Aorta (tissue), 5 donors: ENCODE results near the gene RHOT2. TPM values are rescaled to one million over a fixed set of nuclear protein-coding genes. Genes with fewer than 3 reads are reported as not detected.
A peak's percentile ranks its signal among the peaks of the same experiment; 100 is the strongest.

Experiments
- ATAC-seq: fragments of 200-7000 bp; cut with Tn5 transposase; one replicate; pipeline ENCODE4 v1.9.1; 2022; ENCODE audit warnings: moderate library complexity; ENCODE audit not compliant: low FRiP score
- DNase-seq, 2 donors: peaks; one replicate each; pipeline ENCODE4 v3.0.0-alpha.2; 2020
- H3K27ac ChIP-seq, 2 donors: one replicate each; pipeline ENCODE4 v1.5.1; 2013; ENCODE audit warnings: low read length in 2 of 2, mild to moderate bottlenecking in 2 of 2, moderate library complexity in 2 of 2, control low read depth in 1 of 2, inconsistent platforms in 1 of 2, low read depth in 1 of 2
- H3K27me3 ChIP-seq, 2 donors: one replicate each; pipeline ENCODE4 v1.6.1; 2013; ENCODE audit warnings: control low read depth in 1 of 2, low read length in 1 of 2, mild to moderate bottlenecking in 1 of 2, moderate library complexity in 1 of 2; ENCODE audit not compliant: insufficient read depth in 2 of 2, control insufficient read depth in 1 of 2
- H3K36me3 ChIP-seq, 2 donors: one replicate each; pipeline ENCODE4 v1.6.1; 2013; ENCODE audit warnings: control low read depth in 1 of 2, low read length in 1 of 2, mild to moderate bottlenecking in 1 of 2; ENCODE audit not compliant: insufficient read depth in 2 of 2, control insufficient read depth in 1 of 2
- H3K4me1 ChIP-seq, 2 donors: one replicate each; pipeline ENCODE4 v1.6.1; 2013; ENCODE audit warnings: low read length in 2 of 2, control low read depth in 1 of 2, mild to moderate bottlenecking in 1 of 2, moderate library complexity in 1 of 2; ENCODE audit not compliant: insufficient read depth in 2 of 2, control insufficient read depth in 1 of 2
- H3K4me3 ChIP-seq, 2 donors: one replicate each; pipeline ENCODE4 v1.5.1; 2013; ENCODE audit warnings: low read length in 2 of 2, control low read depth in 1 of 2, mild to moderate bottlenecking in 1 of 2
- H3K9me3 ChIP-seq: one replicate; pipeline ENCODE4 v1.6.1; 2013; ENCODE audit warnings: mild to moderate bottlenecking, low read length; ENCODE audit not compliant: control insufficient read depth
- WGBS, 2 donors: extraction: QIAGEN DNeasy Blood & Tissue Kit; methylation state at CpG; one replicate each; pipeline ENCODE4 v1.1.7; 2013; 5-methylcytosine and 5-hydroxymethylcytosine counted together
- intact Hi-C, 2 donors: fragments of 100-400 bp; cut with DNase I; formaldehyde crosslinking; loops; one replicate each; pipeline versions ENCODE4 v1.14.2 to v1.15.0; 2022
- polyA plus RNA-seq, 2 donors: library from polyadenylated mRNA; stranded (reverse); fragments of 200-250 nt; gene quantifications; one replicate each; pipeline ENCODE4 v1.2.3, GENCODE V29; 2013
- total RNA-seq, 2 donors: library from RNA; stranded (reverse); fragmentation: NEBNext Ultra II Directional; extraction: Animal tissue kit (Norgen Biotek cat#: 25700); gene quantifications; one replicate each; pipeline ENCODE4 v1.2.1, GENCODE V29; 2021
- donor health status: healthy with polysubstance abuse.
- donor health status: Bipolar disorder and iron deficiency.
- donor health status: DM: no; HTN: no; CAD: no.
- donor health status: DM: no; HTN: no; CAD: no.
- donor health status: DM: yes; HTN: yes; CAD: no.

RHOT2 gene
- total and polyA plus RNA-seq, 4 donors = 27.4 to 356 (median 86.6) TPM

DNA sequence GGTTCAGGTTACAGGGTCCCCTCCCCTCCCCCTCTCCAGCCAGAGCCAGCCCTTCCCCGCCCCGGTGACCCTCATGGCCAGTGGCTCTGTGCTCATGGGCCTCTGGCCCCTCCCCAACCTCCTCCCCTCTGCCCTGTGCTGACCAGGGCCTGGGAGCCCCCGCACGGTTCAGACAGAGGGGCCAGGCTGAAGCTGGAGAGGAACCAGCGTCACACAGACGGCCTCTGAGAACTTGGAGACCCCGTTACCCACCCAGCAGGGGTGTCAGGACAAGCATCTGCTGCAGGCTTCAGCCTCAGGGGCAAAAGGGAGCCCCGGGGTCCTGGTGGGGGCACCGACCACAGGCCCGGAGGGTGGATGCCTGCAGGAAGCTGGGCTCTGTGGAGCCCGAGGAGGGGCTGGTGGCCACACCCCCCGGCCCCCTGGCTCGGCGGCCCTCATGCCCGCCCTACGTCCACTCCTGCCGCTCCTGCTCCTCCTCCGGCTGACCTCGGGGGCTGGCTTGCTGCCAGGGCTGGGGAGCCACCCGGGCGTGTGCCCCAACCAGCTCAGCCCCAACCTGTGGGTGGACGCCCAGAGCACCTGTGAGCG lies 37.0 kb upstream of the RHOT2 start, which contains the start of gene WFIKKN1:
TSS of gene WFIKKN1 (plus strand) at position 171 of the 591 bp plus-strand sequence. CDS start at position 440, 269 bp downstream.
- Histone ChIP-seq H3K27me3 (no peaks in the 10 kb centered on the region), H3K4me1 (no peaks in the 10 kb centered on the region), H3K36me3 (peaks cover 0 to 2% of the 10 kb centered on the region in 2 donors), H3K4me3 (no peak within 1 kb of the TSS), H3K27ac (no peak within 1 kb of the TSS), H3K9me3 (no peaks in the 10 kb centered on the region)
- 7% methylated on average over 21 to 23 of the region's 23 CpGs for WGBS, 2 donors
- ATAC-seq (no peak), DNase-seq (peak in 1 of 2 donors; percentile 46)
- intact Hi-C loops = no loop called here

DNA sequence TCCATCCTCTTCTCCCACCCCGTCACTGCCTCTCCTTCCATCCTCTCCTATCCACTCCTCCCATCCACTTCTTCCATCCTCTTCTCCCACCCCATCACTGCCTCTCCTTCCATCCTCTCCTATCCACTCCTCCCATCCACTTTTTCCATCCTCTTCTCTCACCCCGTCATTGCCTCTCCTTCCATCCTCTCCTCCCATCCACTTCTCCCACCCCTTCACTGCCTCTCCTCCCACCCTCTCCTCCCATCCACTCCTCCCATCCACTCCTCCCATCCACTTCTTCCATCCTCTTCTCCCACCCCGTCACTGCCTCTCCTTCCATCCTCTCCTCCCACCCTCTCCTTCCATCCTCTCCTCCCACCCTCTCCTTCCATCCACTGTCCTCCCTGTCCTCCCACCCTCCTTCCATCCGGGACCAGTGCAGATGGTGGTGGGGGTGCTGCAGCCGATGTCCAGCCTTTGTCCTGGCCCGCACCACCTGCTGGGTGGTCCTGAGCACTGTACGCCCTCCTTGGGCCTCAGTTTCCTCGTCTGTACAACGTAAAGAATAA lies 36.0 kb upstream of the RHOT2 start:
- 49 to 53% methylated on average over 9 of the region's 9 CpGs for WGBS, 2 donors
- Histone ChIP-seq H3K27me3 (no peaks in the 10 kb centered on the region), H3K4me3 (no peak overlapping the region), H3K27ac (no peak overlapping the region), H3K4me1 (no peaks in the 10 kb centered on the region), H3K36me3 (peaks cover 0 to 2% of the 10 kb centered on the region in 2 donors), H3K9me3 (no peaks in the 10 kb centered on the region)
- intact Hi-C loops = no loop called here
- no peak for DNase-seq
- ATAC-seq = no peak

DNA sequence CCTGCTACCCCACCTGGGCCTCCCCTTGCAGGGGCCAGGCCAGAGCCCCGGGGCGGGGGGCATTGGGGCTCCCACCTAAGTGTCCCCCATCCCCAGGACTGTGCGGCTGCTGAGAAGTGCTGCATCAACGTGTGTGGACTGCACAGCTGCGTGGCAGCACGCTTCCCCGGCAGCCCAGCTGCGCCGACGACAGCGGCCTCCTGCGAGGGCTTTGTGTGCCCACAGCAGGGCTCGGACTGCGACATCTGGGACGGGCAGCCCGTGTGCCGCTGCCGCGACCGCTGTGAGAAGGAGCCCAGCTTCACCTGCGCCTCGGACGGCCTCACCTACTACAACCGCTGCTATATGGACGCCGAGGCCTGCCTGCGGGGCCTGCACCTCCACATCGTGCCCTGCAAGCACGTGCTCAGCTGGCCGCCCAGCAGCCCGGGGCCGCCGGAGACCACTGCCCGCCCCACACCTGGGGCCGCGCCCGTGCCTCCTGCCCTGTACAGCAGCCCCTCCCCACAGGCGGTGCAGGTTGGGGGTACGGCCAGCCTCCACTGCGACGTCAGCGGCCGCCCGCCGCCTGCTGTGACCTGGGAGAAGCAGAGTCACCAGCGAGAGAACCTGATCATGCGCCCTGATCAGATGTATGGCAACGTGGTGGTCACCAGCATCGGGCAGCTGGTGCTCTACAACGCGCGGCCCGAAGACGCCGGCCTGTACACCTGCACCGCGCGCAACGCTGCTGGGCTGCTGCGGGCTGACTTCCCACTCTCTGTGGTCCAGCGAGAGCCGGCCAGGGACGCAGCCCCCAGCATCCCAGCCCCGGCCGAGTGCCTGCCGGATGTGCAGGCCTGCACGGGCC lies 35.2 kb upstream of the RHOT2 start:
- no peaks in the 10 kb centered on the region for H3K9me3 ChIP-seq
- no peaks in the 10 kb centered on the region for H3K27me3 ChIP-seq
- no peaks in the 10 kb centered on the region for H3K4me1 ChIP-seq
- intact Hi-C loops = no loop called here
- DNase-seq = peak in 1 of 2 donors; percentile 42
- no peak overlapping the region for H3K4me3 ChIP-seq
- H3K27ac ChIP-seq = no peak overlapping the region
- H3K36me3 ChIP-seq = peaks cover 0 to 2% of the 10 kb centered on the region in 2 donors
- 92 to 93% methylated on average over 61 to 67 of the region's 67 CpGs for WGBS, 2 donors
- ATAC-seq = no peak

DNA sequence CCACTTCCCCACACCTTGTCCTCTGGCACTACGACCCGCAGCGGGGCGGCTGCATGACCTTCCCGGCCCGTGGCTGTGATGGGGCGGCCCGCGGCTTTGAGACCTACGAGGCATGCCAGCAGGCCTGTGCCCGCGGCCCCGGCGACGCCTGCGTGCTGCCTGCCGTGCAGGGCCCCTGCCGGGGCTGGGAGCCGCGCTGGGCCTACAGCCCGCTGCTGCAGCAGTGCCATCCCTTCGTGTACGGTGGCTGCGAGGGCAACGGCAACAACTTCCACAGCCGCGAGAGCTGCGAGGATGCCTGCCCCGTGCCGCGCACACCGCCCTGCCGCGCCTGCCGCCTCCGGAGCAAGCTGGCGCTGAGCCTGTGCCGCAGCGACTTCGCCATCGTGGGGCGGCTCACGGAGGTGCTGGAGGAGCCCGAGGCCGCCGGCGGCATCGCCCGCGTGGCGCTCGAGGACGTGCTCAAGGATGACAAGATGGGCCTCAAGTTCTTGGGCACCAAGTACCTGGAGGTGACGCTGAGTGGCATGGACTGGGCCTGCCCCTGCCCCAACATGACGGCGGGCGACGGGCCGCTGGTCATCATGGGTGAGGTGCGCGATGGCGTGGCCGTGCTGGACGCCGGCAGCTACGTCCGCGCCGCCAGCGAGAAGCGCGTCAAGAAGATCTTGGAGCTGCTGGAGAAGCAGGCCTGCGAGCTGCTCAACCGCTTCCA lies 34.4 kb upstream of the RHOT2 start:
- intact Hi-C loops = no loop called here
- ATAC-seq (no peak), DNase-seq (peak in 1 of 2 donors; percentile 48)
- Histone ChIP-seq H3K27ac (no peak overlapping the region), H3K4me1 (no peaks in the 10 kb centered on the region), H3K4me3 (no peak overlapping the region), H3K9me3 (no peaks in the 10 kb centered on the region), H3K36me3 (peaks cover 0 to 2% of the 10 kb centered on the region in 2 donors), H3K27me3 (no peaks in the 10 kb centered on the region)
- 96% methylated on average over 68 to 74 of the region's 74 CpGs for WGBS, 2 donors

DNA sequence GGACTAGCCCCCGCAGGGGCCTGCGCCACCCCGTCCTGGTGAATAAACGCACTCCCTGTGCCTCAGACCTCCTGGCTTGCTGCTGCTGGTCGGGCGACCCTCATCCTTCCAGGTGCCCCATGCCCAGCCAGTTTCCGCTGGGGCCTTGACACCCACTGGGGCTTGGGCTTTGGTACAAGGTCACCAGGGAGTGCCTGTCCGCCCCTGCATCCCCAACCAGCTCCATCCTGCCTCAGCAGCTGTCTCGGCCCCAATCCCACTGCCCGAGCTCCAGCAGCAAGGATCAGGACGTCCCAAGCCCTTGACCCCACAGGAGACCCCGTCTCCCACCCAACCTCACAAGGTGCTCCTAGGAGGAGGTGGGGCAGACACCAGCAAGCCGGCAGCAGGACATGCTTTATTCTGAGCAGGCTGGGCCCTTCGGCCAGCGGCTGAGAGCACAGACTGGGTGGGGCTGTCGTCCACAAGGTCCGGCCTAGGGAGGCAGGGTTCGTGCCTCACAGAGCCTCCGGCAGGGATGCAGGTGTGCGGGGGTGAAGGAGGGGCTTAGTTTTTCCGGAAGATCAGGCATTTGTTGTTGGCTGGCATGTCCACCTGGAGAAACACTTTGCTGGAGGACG lies 33.8 kb upstream of the RHOT2 start:
- ATAC-seq = no peak
- intact Hi-C loops = no loop called here
- Histone ChIP-seq H3K4me3 (no peak overlapping the region), H3K4me1 (no peaks in the 10 kb centered on the region), H3K36me3 (peaks cover 0 to 2% of the 10 kb centered on the region in 2 donors), H3K27me3 (no peaks in the 10 kb centered on the region), H3K27ac (no peak overlapping the region), H3K9me3 (no peaks in the 10 kb centered on the region)
- 91% methylated on average over 22 of the region's 22 CpGs for WGBS, 2 donors
- no peak for DNase-seq

DNA sequence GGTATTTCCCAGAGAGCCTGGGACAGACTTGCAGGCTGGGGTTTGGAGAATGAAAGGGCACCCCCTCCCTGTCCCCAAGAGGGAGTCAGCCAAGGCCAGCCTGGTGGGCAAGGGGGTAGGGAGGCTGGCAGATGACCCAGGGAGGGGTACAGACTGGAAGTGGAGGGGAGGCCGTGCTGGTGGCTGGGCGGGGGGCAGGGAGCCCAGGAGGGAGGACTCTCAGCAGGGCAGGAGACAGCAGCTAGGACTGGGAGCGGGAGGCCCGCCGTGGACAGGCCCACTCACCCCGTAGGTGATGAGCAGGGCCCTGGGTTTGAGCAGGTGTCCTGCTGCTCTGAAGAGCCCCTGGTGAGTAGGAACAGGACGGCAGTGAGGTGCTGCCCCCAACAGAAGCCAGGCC lies 32.9 kb upstream of the RHOT2 start:
- no peak for DNase-seq
- Histone ChIP-seq H3K4me1 (no peaks in the 10 kb centered on the region), H3K4me3 (no peak overlapping the region), H3K36me3 (peaks cover 0 to 2% of the 10 kb centered on the region in 2 donors), H3K9me3 (no peaks in the 10 kb centered on the region), H3K27me3 (no peaks in the 10 kb centered on the region), H3K27ac (no peak overlapping the region)
- WGBS, 2 donors = 83 to 88% methylated on average over 6 to 7 of the region's 7 CpGs
- ATAC-seq = no peak
- intact Hi-C loops = loop anchor here in 1 of 2 donors (5.0 kb wide), 1 partner anchor 48 kb away; no protein-coding TSS in a partner anchor

DNA sequence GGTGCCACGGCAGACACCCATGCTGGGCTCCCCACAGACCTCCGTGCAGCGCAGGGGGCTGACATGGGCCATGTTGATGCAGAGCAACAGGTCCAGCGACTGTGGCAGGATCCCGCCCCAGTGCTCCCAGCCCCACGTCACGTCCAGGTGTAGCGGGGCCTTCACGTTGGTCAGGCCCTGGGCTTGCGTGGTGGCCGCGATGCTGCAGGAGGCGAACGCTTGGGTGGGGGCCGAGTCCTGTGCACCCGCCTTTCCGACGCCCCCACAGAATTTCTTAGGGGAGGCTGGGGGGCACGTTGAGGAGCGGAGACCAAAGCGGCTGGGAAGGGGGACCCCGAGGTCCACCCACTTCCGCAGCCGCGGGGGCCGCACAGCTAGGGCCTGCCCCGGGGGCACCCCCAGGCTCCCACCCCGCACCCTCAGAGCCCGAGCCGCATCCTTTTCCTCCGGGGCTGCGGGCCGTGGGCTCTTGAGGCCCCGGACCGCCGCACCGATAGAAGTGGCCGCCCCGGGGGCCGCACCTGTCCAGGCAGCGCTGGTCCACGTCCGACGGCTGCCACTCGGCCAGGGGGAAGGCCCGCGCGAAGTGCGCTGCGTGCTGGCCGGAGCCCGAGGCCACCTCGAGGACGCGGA lies 32.2 kb upstream of the RHOT2 start:
- DNase-seq = no peak
- peaks cover 0 to 2% of the 10 kb centered on the region in 2 donors for H3K36me3 ChIP-seq
- H3K4me3 ChIP-seq = peak overlapping the region; percentile 55 to 84
- H3K27me3 ChIP-seq = no peaks in the 10 kb centered on the region
- no peak for ATAC-seq
- H3K9me3 ChIP-seq = no peaks in the 10 kb centered on the region
- no peaks in the 10 kb centered on the region for H3K4me1 ChIP-seq
- no peak overlapping the region for H3K27ac ChIP-seq
- intact Hi-C loops = loop anchor here in 1 of 2 donors (5.0 kb wide), 1 partner anchor 48 kb away; no protein-coding TSS in a partner anchor
- 4 to 6% methylated on average over 44 to 55 of the region's 55 CpGs for WGBS, 2 donors
